ENCODE measurements around the gene HMG20A. TPM values are rescaled to one million over a fixed set of nuclear protein-coding genes. Genes with fewer than 3 reads are reported as not detected.

Gene HMG20A
- total and polyA plus RNA-seq, 2 of the 13 experiments (the other 11 are each of a cell fraction or from before 2014, with no cell fraction given): 28.0 to 35.2 TPM

DNA sequence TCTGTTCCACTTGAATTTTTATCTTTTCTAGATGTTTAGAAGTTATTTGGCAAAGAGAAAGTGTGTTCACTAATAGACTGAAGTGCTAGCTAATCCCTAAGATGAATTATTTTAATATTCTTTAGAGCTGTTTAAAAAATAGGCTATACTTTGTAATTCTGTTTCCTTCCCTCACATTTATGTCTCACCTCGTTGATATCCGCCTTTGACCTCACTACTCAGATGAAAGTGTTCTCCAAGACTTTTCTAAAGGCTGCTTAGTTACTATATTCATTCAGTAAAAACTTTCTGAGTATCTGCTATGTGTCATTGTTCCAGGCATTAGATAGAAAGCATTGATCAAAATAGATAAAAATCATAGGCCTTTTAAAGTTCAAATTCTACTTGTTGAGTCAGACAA is 38.3 kb downstream of the HMG20A start (continued):
- TF ChIP-seq, protein P1, sequence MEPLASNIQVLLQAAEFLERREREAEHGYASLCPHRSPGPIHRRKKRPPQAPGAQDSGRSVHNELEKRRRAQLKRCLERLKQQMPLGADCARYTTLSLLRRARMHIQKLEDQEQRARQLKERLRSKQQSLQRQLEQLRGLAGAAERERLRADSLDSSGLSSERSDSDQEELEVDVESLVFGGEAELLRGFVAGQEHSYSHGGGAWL (CRISPR knock-in tag; IDR thresholded peaks at IDR 0.05): no peak
- TF ChIP-seq POLR2AphosphoS2 (IDR thresholded peaks at IDR 0.05; ENCODE audit: low read depth, low read length) (no peak), DMAP1 (CRISPR knock-in tag; IDR thresholded peaks at IDR 0.05) (no peak), TP53 (CRISPR knock-in tag; conservative IDR thresholded peaks at IDR 0.05) (no peak), RBM22 (optimal IDR thresholded peaks at IDR 0.05; ENCODE audit: low read length) (no peak), FOXM1 (CRISPR knock-in tag; IDR thresholded peaks at IDR 0.05) (no peak), SALL2 (CRISPR knock-in tag; IDR thresholded peaks at IDR 0.05) (no peak), KLF16 (CRISPR knock-in tag; IDR thresholded peaks at IDR 0.05) (no peak), ZNF552 (CRISPR knock-in tag; IDR thresholded peaks at IDR 0.05; ENCODE audit: borderline replicate concordance) (no peak), TCF12 (IDR thresholded peaks at IDR 0.05) (no peak), TCF12 (CRISPR knock-in tag; IDR thresholded peaks at IDR 0.05) (no peak), ZNF3 (CRISPR knock-in tag; IDR thresholded peaks at IDR 0.05) (no peak), NCOA5 (CRISPR knock-in tag; IDR thresholded peaks at IDR 0.05) (no peak), ZNF142 (CRISPR knock-in tag; IDR thresholded peaks at IDR 0.05) (no peak), MLXIP (CRISPR knock-in tag; IDR thresholded peaks at IDR 0.05; ENCODE audit: borderline replicate concordance) (no peak)
- TF ChIP-seq, protein P2, sequence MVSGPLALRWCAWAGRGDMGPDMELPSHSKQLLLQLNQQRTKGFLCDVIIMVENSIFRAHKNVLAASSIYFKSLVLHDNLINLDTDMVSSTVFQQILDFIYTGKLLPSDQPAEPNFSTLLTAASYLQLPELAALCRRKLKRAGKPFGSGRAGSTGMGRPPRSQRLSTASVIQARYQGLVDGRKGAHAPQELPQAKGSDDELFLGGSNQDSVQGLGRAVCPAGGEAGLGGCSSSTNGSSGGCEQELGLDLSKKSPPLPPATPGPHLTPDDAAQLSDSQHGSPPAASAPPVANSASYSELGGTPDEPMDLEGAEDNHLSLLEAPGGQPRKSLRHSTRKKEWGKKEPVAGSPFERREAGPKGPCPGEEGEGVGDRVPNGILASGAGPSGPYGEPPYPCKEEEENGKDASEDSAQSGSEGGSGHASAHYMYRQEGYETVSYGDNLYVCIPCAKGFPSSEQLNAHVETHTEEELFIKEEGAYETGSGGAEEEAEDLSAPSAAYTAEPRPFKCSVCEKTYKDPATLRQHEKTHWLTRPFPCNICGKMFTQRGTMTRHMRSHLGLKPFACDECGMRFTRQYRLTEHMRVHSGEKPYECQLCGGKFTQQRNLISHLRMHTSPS (CRISPR knock-in tag; IDR thresholded peaks at IDR 0.05; ENCODE audit: low read depth): no peak

All from HepG2 (cell line).